Measurements from ENCODE around the gene FZD8.

FZD8 gene

DNA sequence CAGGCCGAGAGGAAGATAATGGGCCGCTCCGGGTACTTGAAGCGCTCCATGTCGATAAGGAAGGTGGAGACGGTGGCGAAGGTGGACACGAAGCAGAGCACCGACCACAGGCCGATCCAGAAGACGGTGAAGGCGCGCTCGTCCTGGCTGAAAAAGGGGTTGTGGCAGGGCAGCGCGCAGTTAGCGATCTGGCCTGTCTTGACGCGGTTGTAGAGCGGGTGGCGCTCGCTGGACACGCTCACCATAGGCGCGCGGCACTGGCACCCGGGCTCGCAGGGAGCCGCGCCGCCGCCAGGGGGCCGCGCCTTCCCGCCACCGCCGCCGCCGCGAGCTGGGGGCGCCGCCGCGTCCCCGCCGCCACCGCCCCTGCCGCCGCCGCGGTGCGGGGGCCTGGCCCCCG lies 1.6 kb downstream of the FZD8 start:
- DNase-seq, result no peak

DNA sequence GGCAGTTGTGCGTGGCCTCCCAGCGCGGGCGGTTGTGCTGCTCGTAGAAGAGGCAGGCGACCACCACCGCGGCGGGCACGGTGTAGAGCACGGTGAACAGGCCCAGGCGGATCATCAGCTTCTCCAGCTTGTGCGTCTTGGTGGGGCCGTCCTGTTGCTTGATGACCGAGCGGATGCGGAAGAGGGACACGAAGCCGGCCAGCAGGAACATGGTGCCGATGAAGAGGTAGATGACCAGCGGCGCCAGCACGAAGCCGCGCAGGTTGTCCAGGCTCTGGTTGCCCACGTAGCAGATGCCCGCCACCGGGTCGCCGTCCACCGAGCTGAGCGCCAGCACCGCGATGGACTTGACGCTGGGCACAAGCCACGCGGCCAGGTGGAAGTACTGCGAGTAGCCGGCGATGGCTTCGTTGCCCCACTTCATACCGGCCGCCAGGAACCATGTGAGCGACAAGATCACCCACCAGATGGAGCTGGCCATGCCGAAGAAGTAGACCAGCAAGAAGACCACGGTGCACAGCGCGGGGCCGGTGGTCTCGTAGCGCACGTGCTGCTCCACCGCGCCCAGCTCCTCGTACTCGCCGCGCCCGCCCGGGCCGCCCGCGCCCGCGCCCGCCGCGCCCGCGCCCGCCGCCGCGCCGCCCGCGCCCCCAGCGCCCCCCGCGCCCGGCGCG lies 2.2 kb downstream of the FZD8 start:
- DNase-seq, result no peak

DNA sequence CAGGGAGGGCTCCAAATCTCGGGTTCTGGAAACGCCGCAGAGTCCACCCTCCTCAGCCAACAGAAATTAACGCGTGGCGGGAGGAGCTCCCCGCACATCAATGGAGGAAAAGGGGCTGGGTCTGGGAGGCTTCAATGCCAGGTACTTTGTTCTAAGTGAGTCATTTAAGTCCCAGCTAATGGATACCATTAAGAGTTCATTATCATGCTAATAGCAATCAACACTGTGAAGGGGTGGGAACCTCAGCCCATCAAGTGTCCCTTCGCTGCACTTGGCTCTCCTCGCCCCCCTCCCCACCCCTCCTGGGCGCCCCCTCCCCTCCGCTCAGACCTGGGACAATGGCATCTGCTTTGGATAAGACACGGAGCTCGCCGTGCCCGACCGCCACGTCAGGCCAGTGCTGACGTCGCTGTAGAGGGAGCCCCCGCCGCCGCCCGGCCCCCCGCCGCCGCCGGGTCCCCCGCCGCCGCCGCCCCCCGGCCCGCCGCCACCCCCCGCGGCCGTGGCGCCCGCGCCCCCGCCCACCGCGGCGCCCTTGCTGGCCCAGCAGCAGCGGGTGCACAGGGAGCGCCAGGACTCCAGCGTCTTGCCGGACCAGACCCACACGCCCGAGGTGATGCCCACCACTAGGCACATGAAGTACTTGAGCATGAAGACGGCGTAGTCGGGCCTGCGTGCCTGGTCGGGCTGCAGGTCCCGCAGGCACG lies 2.9 kb downstream of the FZD8 start:
- DNase-seq, result no peak

- DNase-seq, result no peak
These were observed 4.0 kb downstream of the FZD8 start for GRCh38 chr10:35638101-35638500.

DNA sequence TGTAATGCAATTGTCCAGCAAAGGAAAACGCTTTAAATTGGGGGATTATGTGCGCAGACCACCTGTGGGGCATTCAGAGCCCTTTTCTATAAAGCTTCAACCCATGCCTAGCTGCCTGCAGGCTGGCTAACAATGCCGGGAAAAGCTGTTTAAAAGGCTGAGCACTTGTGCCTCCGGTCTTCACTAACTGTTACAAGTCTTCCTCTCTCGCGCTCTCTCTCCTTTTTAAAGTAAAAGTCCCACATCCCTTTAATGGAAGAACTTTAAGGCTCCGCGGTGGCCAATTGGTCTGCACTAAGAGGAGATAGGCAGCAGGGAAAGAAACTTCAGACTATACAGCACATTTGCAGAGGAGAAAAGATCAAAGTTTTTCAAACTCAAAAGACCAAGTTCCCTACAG lies 4.6 kb downstream of the FZD8 start:
- no peak for DNase-seq

DNA sequence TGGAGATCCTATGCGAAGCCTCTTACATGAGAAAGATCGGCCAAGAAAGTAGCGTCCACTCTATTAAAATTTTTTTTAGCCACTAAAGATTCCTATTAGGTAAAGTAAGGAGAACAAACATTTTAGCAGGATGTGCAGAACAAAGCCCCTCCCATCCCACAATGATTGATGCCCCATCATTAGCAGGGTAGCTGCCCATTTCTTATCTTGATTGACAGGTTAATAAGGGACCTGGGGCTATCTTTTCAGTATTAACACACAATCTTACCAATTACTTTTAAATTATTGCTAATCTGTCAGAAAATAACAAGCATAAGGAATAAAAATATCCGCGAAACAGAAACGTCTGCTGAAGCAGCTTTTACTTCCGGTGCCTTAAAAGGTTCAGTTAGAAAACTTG lies 5.1 kb downstream of the FZD8 start:
- DNase-seq, result no peak

- DNase-seq, result peak in 1 of 2 donors; percentile 46
These were observed 6.5 kb downstream of the FZD8 start for GRCh38 chr10:35635576-35635975.

GRCh38 chr10:35633006-35633980 lies 8.8 kb downstream of the FZD8 start:
- DNase-seq, result no peak

DNA sequence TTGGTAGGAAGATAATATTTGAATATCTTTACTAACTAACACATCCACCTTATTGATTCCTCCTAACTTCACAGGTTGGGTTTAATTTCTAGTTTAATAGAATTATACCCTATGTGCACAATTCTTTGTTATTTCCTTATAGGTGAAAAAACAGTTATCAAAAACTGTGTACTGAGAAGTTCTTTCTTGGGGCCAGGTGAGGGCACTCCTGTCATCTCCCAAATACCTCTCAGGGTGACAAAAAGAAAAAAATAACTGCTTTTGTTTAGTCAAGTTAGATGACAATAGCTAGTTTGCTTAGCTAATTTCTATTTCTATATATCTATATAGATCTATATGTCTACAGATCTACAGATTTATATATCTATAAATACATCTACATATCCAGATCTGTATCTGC lies 10.1 kb downstream of the FZD8 start:
- no peak for DNase-seq

- no peak for DNase-seq
These were observed 10.7 kb downstream of the FZD8 start for GRCh38 chr10:35631404-35631803.

DNA sequence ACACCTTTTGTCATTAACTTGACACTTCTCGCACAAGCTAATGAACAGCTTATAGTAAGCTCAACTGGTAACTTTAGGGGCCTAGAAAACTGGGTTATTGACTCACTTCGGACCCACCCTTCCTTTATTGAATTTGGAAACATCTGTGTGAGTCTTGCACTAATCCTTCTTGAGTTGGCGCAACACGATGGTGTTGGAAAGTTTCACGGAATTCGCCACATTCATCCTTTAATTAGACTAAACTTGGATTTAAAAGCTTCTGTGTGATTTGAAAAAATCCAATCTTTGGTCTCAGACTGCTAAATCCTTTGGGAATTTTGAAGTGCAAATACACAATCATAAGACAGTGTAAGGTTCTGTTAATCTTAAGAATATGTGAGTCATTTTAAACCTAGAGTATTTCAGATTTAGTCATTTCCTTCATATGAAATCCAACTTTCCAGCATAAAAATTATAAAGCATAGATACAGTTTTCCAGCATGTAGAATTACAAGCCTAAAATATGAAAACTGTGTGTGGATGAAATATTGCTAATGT lies 15.1 kb downstream of the FZD8 start:
- no peak for DNase-seq

DNA sequence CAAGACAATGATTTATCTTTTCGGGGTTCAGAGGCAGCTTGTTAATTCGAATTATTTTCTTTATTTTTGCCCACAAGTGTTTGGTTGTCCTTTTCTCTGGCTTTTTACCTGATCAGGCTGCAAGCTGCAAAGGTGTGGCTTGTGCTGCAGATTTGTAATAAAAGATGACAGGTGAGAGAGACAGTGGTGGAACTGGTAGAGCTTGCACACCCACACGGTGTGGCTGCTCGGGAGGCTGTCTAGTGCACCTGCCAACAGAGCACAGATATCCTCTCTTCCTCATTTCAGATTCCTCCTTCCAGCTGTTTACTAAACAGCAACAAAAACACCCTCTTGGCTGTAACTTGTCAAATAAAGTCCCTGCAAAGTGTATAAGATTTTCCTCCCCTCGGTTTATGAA lies 27.8 kb downstream of the FZD8 start:
- no peak for DNase-seq

DNA sequence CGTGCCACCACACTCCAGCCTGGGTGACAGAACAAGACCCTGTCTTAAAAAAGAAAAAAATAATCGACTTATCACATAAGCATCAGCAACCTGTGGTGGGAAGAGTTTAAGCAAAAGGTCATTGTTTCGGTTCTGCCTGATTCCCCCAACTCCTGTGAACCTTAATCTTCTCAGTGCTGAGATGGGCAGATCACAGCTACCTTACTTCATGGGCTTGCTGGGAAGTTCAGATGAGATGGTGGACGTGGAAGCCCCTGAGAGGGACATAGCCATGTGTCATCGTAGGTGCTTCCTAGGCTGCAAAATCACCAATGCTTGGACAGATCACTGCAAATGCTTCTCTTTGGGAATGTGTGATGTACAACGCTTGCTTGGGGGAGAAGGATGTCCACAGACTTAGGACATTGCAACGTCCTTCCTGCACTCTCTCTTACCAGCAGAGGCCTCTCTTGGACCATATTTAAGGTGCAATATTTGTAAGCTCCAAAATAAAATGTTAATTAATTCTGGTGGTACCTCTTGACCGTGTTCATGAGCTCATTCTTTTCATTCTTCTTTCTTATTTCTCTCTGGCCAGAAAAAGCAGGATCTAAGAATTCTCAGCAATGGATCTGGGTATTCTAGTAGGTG lies 28.4 kb downstream of the FZD8 start:
- DNase-seq, result no peak

- DNase-seq, result no peak
These were observed 29.0 kb downstream of the FZD8 start for GRCh38 chr10:35613107-35613440.

DNA sequence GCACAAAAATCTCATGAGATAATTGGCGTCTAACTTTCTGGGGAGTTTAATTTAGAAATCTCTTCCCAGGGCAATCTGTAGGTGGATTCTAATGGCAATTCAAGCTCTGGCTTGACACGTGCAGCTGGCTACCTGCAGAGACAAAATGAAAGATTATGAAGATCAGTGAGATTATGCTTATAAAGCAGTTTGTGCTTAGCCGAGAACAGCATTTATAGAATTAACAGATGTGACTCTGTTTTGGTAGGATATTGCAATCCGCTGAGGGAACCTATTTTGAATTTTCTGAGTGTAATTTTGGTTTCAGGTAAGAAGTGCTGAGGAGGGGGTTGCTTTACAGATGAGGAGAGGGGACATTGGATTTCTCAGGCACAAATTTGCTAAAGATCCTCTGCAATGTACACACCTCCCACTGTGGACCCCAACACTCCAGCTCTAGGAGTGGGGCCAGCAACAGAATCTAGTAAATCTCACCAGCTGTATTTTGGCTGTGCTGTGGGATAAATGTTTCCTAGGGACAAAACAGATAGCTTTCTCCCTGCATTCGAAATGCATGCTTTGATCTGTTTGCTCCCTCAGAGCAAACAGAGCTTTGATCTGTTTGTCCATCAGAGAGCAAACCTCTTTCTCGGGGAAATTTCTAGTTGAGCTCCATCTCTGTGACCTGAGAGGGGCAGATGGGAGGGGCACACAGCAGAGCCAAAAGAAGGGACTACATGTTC lies 29.6 kb downstream of the FZD8 start:
- DNase-seq, result no peak

DNA sequence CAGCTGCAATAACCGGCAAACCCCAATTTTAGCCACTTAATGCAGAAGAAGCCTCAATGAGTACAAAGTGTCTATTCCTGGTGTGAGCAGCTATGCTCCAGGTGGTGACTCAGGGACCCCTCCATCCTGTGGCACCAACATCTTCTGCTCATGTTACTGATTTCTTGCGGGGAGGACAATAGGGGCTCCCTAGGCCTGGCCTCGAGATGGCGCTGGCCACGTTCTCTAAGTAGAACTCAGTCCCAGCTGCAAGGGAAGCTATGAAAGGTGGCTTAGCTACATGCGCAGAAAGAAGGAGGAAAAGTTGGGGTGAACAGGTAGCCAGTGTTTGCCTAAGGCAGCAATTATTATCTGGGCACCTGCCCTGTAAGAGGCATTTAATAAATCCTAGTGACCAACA lies 30.3 kb downstream of the FZD8 start:
- no peak for DNase-seq

DNA sequence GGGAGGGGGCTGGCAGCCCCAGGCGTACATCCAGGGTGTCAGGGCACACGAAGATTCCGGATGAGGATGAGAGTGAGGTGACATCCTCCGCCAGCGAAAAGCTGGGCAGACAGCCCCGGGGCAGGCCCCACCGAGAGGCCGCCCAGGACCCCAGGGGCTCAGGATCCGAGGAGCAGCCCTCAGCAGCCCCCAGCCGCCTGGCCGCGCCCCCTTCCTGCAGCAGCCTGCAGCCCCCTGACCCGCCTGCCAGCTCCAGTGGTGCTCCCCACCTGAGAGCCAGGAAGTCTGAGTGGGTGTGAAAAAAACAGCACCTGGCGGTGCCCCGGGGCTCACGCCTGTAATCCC lies 33.8 kb downstream of the FZD8 start:
- no peak for DNase-seq

GRCh38 chr10:35607475-35608327 lies 34.4 kb downstream of the FZD8 start:
- DNase-seq, result no peak

DNA sequence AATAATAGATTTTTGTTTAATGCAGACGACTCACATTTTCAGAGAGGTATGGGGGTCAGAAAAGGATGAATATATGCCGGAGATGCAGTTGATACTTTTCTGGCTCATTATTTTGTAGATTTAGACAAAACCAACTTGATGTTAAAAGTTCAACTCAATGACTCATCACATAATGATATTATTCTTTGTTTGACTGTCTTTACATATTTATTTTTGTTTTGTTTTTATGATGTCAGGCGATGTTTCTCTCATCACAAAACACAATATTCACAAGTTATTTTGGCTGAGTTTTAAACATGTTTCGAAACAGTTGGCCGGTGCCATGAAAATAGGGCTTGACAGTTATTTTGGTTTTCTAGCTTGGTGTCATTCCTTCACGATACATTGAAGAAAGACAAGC lies 35.7 kb downstream of the FZD8 start:
- DNase-seq, result no peak

GRCh38 chr10:35605191-35605590 lies 36.9 kb downstream of the FZD8 start, which contains the start of gene GJD4:
GJD4 (plus strand) TSS chr10:35605341; CDS start chr10:35605568, 227 bp downstream.
- DNase-seq, result no peak

GRCh38 chr10:35600193-35600592 lies 41.9 kb downstream of the FZD8 start:
- no peak for DNase-seq

Measured in bone marrow (tissue), 2 donors.